Measurements from ENCODE around the gene TNRC6C. TPM values are rescaled to one million over a fixed set of nuclear protein-coding genes. Genes with fewer than 3 reads are reported as not detected.

Gene TNRC6C, protein sequence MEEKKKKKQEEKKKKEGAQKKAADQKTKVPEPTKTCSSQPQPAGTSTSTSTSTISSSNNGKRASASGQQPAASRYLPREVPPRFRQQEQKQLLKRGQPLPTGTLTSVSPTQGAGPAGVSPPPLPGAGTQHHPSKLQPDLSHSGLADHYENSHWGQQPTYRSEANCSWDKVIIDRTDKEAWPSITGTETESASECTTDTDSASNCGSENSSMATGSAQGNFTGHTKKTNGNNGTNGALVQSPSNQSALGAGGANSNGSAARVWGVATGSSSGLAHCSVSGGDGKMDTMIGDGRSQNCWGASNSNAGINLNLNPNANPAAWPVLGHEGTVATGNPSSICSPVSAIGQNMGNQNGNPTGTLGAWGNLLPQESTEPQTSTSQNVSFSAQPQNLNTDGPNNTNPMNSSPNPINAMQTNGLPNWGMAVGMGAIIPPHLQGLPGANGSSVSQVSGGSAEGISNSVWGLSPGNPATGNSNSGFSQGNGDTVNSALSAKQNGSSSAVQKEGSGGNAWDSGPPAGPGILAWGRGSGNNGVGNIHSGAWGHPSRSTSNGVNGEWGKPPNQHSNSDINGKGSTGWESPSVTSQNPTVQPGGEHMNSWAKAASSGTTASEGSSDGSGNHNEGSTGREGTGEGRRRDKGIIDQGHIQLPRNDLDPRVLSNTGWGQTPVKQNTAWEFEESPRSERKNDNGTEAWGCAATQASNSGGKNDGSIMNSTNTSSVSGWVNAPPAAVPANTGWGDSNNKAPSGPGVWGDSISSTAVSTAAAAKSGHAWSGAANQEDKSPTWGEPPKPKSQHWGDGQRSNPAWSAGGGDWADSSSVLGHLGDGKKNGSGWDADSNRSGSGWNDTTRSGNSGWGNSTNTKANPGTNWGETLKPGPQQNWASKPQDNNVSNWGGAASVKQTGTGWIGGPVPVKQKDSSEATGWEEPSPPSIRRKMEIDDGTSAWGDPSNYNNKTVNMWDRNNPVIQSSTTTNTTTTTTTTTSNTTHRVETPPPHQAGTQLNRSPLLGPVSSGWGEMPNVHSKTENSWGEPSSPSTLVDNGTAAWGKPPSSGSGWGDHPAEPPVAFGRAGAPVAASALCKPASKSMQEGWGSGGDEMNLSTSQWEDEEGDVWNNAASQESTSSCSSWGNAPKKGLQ (N-terminal part only)
- total RNA-seq (2021; fragmentation: NEBNext Ultra II Directional; extraction: Animal tissue kit (Norgen Biotek cat#: 25700)): 1 to 10 TPM; 6.3 to 9.0 (median 7.5) TPM
- long read RNA-seq, partial matches to known transcripts: 0 of 3 reads
- long read RNA-seq, other reads (novel, unspliced or antisense): 3 of 3 reads

DNA sequence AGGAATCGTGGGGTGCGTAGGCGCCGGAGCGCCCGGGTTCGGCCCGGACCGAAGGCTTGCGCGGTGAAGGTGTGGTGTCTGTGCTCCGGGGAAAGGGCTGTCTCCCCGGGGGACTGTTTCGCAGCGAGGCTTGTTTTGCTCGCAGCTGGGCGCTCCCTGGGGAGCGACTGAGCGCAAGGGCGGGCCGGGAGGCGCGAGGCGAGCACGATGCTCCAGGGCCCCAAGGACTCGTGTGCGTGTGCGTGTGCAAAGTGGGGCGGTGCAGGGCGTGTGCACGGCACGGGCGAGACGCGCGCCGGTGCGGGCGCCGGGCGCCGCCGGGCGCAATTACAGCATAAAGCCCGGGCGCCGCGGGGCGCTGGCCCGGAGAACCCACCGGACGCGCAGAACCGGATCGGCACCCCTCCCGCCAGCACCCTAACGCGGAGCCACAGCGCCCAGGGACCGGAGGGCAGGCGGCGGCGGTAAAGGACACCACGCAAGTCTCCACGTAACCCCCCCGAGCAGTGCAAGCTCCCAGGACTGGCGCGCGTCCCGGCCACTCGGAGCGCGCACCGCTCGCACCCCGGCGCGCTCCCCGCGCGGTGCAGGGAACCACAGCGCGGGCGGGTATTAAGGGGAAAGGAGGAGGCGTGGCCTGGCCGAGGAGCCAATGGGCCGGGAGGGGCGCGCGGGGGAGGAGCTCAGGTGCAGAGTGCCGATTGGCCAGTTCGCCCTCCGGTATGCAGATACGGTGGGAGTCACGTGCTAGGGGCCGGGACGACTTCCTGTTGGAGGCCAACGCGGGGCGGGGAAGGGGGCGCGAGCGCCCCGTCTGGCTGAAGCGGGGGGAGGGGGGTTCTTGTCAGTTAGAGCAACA lies at the start of gene TNRC6C:
TSS of gene TNRC6C (plus strand) at position 847 of the 859 bp plus-strand sequence. CDS start 45,504 bp downstream, outside the sequence.
- Mint-ChIP-seq H3K27ac (no peak within 1 kb of the TSS; the same call in 1 of the 2 replicates), H3K4me3 (peak within 1 kb of the TSS; percentile 97), H3K36me3 (ENCODE audit: low read depth) (no peaks in the 10 kb centered on the region; the same call in 1 of the 2 replicates), H3K9me3 (no peaks in the 10 kb centered on the region), H3K4me1 (ENCODE audit: low read depth) (peaks cover 31% of the 10 kb centered on the region), H3K27me3 (ENCODE audit: insufficient read depth) (peaks cover 43% of the 10 kb centered on the region)
- DNase-seq: peak; percentile 98
- TF ChIP-seq, protein P1, sequence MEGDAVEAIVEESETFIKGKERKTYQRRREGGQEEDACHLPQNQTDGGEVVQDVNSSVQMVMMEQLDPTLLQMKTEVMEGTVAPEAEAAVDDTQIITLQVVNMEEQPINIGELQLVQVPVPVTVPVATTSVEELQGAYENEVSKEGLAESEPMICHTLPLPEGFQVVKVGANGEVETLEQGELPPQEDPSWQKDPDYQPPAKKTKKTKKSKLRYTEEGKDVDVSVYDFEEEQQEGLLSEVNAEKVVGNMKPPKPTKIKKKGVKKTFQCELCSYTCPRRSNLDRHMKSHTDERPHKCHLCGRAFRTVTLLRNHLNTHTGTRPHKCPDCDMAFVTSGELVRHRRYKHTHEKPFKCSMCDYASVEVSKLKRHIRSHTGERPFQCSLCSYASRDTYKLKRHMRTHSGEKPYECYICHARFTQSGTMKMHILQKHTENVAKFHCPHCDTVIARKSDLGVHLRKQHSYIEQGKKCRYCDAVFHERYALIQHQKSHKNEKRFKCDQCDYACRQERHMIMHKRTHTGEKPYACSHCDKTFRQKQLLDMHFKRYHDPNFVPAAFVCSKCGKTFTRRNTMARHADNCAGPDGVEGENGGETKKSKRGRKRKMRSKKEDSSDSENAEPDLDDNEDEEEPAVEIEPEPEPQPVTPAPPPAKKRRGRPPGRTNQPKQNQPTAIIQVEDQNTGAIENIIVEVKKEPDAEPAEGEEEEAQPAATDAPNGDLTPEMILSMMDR (IDR thresholded peaks at IDR 0.05): peak; percentile 6; the same call in 1 of the 2 replicates

DNA sequence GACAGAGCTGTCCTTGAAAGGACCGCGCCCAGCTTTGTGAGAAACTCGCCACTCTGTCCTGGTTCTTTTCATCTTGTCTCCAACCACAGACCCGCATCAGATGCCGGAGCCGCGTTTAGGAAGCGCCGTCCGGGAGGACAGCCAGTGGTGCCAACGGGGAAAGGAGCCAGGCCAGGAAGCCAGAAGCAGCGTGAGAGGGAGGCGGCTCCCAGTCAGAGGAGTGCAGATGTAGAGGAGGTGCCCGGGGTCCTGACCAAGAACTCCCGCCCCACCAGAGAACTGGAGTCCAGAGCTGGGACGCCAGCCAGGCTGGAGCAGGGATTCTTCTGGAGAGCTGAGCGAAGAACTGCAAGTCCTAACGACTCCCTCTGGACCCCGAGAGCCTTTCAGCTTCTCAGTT lies 49.3 kb upstream of the TNRC6C start:
- peaks cover 29% of the 10 kb centered on the region for H3K27me3 Mint-ChIP-seq (ENCODE audit: insufficient read depth)
- H3K36me3 Mint-ChIP-seq (ENCODE audit: low read depth): no peaks in the 10 kb centered on the region
- DNase-seq: no peak

DNA sequence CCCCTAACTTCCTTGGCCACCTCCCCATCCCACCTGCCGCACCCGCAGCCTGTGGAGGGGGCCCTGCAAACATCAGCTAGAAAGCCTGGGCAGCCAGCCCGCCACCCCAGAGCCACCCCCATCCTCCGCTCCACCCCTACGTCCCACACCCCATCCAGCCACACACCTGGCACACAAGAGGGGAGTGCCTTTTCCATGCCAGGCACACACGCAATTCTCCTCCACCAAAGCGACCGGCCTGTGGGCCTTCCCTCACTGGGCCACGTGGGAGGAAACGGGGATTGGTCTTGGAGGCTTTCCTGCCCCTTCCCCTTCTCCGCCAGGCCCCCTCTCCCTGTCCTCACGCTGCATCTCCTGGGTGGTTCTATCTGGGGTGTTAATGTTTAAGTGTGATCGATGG lies 48.7 kb upstream of the TNRC6C start:
- TF ChIP-seq, protein P1 (IDR thresholded peaks at IDR 0.05): no peak
- Mint-ChIP-seq H3K4me3 (no peak overlapping the region), H3K27me3 (ENCODE audit: insufficient read depth) (peaks cover 34% of the 10 kb centered on the region), H3K27ac (no peak overlapping the region), H3K9me3 (no peaks in the 10 kb centered on the region), H3K36me3 (ENCODE audit: low read depth) (no peaks in the 10 kb centered on the region), H3K4me1 (ENCODE audit: low read depth) (no peaks in the 10 kb centered on the region)
- DNase-seq: no peak

More for the DNA sequence above, 49.3 kb upstream of the TNRC6C start:
- H3K4me1 Mint-ChIP-seq (ENCODE audit: low read depth): no peaks in the 10 kb centered on the region
- TF ChIP-seq, protein P1 (IDR thresholded peaks at IDR 0.05): no peak
- H3K9me3 Mint-ChIP-seq: no peaks in the 10 kb centered on the region
- no peak overlapping the region for H3K27ac Mint-ChIP-seq
- no peak overlapping the region for H3K4me3 Mint-ChIP-seq

DNA sequence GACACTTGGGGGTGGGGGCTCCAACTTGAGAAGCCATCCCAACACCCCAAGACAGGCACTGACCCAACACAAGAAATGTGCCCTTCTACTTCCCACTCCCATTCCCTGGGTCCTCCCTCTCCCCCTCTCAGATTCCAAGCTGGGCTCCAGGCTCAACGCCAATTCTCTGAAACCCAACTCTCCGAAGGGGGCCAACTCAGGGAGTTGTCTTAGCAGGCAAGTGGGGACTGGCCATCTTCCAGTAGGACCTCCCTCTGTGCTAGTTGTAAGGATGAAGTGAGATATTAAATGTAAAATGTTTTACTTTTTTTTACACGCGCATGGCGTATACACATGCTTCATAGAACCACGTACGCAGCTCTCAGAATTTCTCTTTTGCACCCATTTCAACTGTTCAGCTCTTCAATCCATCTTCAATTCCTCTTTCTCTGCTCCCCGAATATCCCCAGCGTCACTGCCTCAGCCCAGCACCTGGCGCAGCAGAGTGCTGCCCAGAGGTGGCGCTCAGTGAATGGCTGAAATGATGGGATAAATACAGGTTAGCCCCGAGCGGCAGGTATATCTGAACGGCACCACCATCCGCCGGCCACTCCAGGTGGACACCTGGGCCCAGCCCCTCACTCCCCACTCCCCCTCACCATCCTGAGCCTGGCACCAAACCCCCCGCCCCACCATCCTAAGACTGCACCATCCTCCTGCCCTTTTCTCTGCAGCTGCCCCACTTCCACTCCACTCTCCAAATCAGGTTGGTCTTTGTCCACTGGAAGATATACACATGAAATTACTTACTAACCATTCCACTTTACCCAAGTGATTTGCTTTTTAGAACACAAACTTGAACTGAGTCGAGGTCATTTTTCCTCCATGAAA lies 43.9 kb upstream of the TNRC6C start:
- H3K4me1 Mint-ChIP-seq (ENCODE audit: low read depth): no peaks in the 10 kb centered on the region
- H3K36me3 Mint-ChIP-seq (ENCODE audit: low read depth): no peaks in the 10 kb centered on the region
- peaks cover 36% of the 10 kb centered on the region for H3K27me3 Mint-ChIP-seq (ENCODE audit: insufficient read depth)
- H3K9me3 Mint-ChIP-seq: no peaks in the 10 kb centered on the region
- DNase-seq: no peak
- TF ChIP-seq, protein P1 (IDR thresholded peaks at IDR 0.05): no peak
- H3K27ac Mint-ChIP-seq: no peak overlapping the region
- H3K4me3 Mint-ChIP-seq: no peak overlapping the region
